ENCODE measurements around the gene ATP8B4.

The ATP8B4 gene

DNA sequence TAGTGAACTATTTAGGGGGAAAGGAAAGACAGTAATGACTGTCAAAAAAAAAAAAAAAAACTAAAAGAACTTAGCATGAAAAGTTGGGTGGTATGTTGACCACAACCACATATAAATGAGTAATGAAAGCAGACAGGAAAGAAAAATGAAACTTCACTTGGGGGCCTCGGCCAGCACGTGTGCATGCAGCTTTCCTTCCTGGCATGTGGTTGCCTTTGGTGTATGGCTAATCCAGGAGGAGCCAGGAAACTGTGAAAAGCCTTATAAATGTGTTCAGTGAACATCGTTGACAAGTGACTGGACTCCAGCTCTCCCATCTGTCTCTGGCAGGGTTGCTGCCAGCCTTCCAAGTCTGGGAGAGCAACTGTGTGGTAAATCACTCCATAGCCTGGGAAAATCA is 303.1 kb downstream of the ATP8B4 start:
- H3K9ac ChIP-seq = no peak overlapping the region
- peak overlapping the region in 1 of 11 experiments; percentile 13; a peak in 1 of 22 replicates for H3K27ac ChIP-seq
- no peak for TF ChIP-seq Cebpa-rat (IDR thresholded peaks at IDR 0.05)
- peak overlapping the region; percentile 13 to 55 (median 36); a peak in 19 of 22 replicates for H3K4me2 ChIP-seq
- H4K20me1 ChIP-seq = no peaks in the 10 kb centered on the region
- no peaks in the 10 kb centered on the region for H3K36me3 ChIP-seq
- no peaks in the 10 kb centered on the region for H3K27me3 ChIP-seq
- H3K4me3 ChIP-seq = no peak overlapping the region
- H3K9me3 ChIP-seq (replicated peaks in 1 of 11) = peaks cover 0 to 10% (median 0%) of the 10 kb centered on the region in 11 experiments; a peak in 2 of 22 replicates
- peaks cover 9 to 14% (median 11%) of the 10 kb centered on the region in 10 experiments; a peak in 19 of 20 replicates for H3K4me1 ChIP-seq

- H3K4me2 ChIP-seq = peak overlapping the region in 10 of 11 experiments; percentile 13 to 55 (median 30); a peak in 16 of 22 replicates
- H3K4me1 ChIP-seq = peaks cover 9 to 14% (median 11%) of the 10 kb centered on the region in 10 experiments; a peak in 19 of 20 replicates
These were observed 303.5 kb downstream of the ATP8B4 start for GRCh38 chr15:49815526-49815925.

GRCh38 chr15:49814709-49815108 is 304.3 kb downstream of the ATP8B4 start:
- no peak overlapping the region for H3K27ac ChIP-seq
- H3K27me3 ChIP-seq = no peaks in the 10 kb centered on the region
- no peak overlapping the region for H3K4me3 ChIP-seq
- no peaks in the 10 kb centered on the region for H3K36me3 ChIP-seq
- H3K9me3 ChIP-seq (replicated peaks in 1 of 11) = peaks cover 0 to 10% (median 0%) of the 10 kb centered on the region in 11 experiments; a peak in 2 of 22 replicates
- H4K20me1 ChIP-seq = no peaks in the 10 kb centered on the region
- peaks cover 9 to 14% (median 11%) of the 10 kb centered on the region in 10 experiments; a peak in 19 of 20 replicates for H3K4me1 ChIP-seq
- no peak for TF ChIP-seq Cebpa-rat (IDR thresholded peaks at IDR 0.05)
- H3K4me2 ChIP-seq = no peak overlapping the region
- no peak overlapping the region for H3K9ac ChIP-seq

More at GRCh38 chr15:49815526-49815925, 303.5 kb downstream of the ATP8B4 start:
- Histone ChIP-seq H3K9me3 (replicated peaks in 1 of 11) (peaks cover 0 to 10% (median 0%) of the 10 kb centered on the region in 11 experiments; a peak in 2 of 22 replicates), H3K9ac (no peak overlapping the region), H3K4me3 (no peak overlapping the region), H3K27ac (no peak overlapping the region; a peak in 1 of 22 replicates), H4K20me1 (no peaks in the 10 kb centered on the region), H3K36me3 (no peaks in the 10 kb centered on the region), H3K27me3 (no peaks in the 10 kb centered on the region)
- no peak for TF ChIP-seq Cebpa-rat (IDR thresholded peaks at IDR 0.05)

- no peaks in the 10 kb centered on the region for H3K36me3 ChIP-seq
- no peak overlapping the region for H3K4me3 ChIP-seq
- no peak overlapping the region for H3K27ac ChIP-seq
- no peak overlapping the region for H3K4me2 ChIP-seq
- TF ChIP-seq Cebpa-rat (IDR thresholded peaks at IDR 0.05) = no peak
- peaks cover 9 to 14% (median 11%) of the 10 kb centered on the region in 10 experiments; a peak in 19 of 20 replicates for H3K4me1 ChIP-seq
- peaks cover 0 to under 1% (median 0%) of the 10 kb centered on the region in 11 experiments; a peak in 1 of 22 replicates for H3K9me3 ChIP-seq (replicated peaks in 1 of 11)
- no peaks in the 10 kb centered on the region for H4K20me1 ChIP-seq
- H3K9ac ChIP-seq = no peak overlapping the region
- no peaks in the 10 kb centered on the region for H3K27me3 ChIP-seq
These were observed 305.4 kb downstream of the ATP8B4 start for GRCh38 chr15:49813625-49814024.

DNA sequence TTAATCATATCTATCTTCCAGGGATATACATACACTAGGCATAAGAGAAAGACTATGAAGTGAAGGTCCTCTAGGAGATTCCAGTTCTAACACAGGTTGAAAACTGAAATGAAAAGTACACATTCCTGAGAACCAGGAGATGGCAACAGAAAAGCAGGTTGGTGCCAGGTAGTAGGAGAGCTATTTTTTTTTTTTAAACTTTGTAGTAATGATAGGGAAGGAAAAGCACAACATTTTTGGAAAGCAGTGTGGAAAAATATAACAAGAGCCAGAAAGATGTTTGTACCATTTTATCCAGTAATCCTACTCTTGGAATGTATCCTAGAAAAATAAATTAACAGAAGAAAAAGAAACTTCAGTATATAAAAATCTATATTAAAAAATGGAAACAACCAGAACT is 308.3 kb downstream of the ATP8B4 start:
- no peaks in the 10 kb centered on the region for H3K9me3 ChIP-seq (replicated peaks in 1 of 11)
- no peak overlapping the region for H3K27ac ChIP-seq
- H3K9ac ChIP-seq = no peak overlapping the region
- no peaks in the 10 kb centered on the region for H3K27me3 ChIP-seq
- no peak overlapping the region for H3K4me3 ChIP-seq
- H4K20me1 ChIP-seq = no peaks in the 10 kb centered on the region
- H3K4me1 ChIP-seq = peaks cover 4 to 7% (median 5%) of the 10 kb centered on the region in 10 experiments; a peak in 18 of 20 replicates
- H3K4me2 ChIP-seq = no peak overlapping the region
- no peak for TF ChIP-seq Cebpa-rat (IDR thresholded peaks at IDR 0.05)
- no peaks in the 10 kb centered on the region for H3K36me3 ChIP-seq

DNA sequence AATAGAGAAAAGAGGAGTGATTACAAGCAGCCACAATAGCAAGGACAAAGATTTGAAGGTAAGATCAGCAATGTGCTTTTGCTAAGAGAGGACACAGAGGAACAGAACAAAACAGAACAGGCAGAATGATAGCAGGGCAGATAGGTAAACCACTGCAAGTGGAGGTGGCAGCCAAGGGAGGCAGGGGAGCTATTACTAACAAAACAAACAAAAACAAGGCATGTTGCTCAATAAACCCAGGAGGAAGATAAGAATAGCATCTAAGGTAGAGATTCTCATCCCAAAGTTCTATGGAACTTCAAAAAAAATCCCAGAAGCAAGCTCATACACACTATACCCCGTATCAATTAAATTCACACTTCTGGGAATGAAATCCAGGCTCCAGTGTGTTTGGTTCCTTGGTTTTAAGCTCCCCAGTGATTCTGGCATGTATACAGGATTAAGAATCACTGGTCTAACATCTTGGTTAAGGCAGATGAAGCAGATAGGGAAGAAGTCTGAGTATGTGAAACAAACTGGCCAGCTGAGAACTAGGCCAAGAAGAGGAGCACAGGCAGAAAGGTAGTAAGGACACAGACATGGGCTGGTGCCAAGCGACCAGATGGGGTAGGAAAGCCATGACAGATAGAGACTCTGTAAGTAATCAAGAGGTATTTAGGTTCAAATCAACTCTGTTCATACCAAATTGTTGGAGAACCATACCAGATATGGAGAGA is 309.0 kb downstream of the ATP8B4 start:
- peaks cover 0 to under 1% (median 0%) of the 10 kb centered on the region in 10 experiments; a peak in 3 of 20 replicates for H3K4me1 ChIP-seq
- no peak overlapping the region for H3K9ac ChIP-seq
- H3K4me3 ChIP-seq = no peak overlapping the region
- H3K36me3 ChIP-seq = no peaks in the 10 kb centered on the region
- no peaks in the 10 kb centered on the region for H3K9me3 ChIP-seq (replicated peaks in 1 of 11)
- H4K20me1 ChIP-seq = no peaks in the 10 kb centered on the region
- no peak overlapping the region for H3K27ac ChIP-seq
- H3K4me2 ChIP-seq = no peak overlapping the region
- TF ChIP-seq Cebpa-rat (IDR thresholded peaks at IDR 0.05) = no peak
- no peaks in the 10 kb centered on the region for H3K27me3 ChIP-seq

- Histone ChIP-seq H3K36me3 (no peaks in the 10 kb centered on the region), H4K20me1 (no peaks in the 10 kb centered on the region), H3K9me3 (replicated peaks in 1 of 11) (0 out of 22 replicates have a peak, but pooled peaks cover 0 to 9% (median 0%) of the 10 kb centered on the region in 11 experiments), H3K4me1 (no peaks in the 10 kb centered on the region), H3K9ac (no peak overlapping the region), H3K27ac (no peak overlapping the region), H3K27me3 (no peaks in the 10 kb centered on the region), H3K4me3 (no peak overlapping the region), H3K4me2 (no peak overlapping the region)
- no peak for TF ChIP-seq Cebpa-rat (IDR thresholded peaks at IDR 0.05)
These were observed 310.7 kb downstream of the ATP8B4 start for GRCh38 chr15:49808341-49808740.

Measured in BLaER1 treated with 17β-estradiol and CSF1 and Interleukin-3, amounts not matched to agents 10 nM and 100 nM (cell line).